CD4-positive, alpha-beta T cell (primary cell): Measurements from ENCODE around the gene MAPK14. TPM values are rescaled to one million over a fixed set of nuclear protein-coding genes. Genes with fewer than 3 reads are reported as not detected.
A peak's percentile ranks its signal among the peaks of the same experiment; 100 is the strongest.
"Not testable (repeated sequence)": the region's sequence is repeated elsewhere in the genome, so short reads cannot be mapped to it uniquely, and the experiment has no call there.

Experiments used
- ATAC-seq: fragments of 200-7000 bp; cut with Tn5 transposase; one replicate; pipeline ENCODE4 v1.10.0; 2022; ENCODE audit warnings: mild to moderate bottlenecking; ENCODE audit not compliant: poor library complexity
- CTCF ChIA-PET: fragments of 350-600 bp; sonication (Branson Sonifier 250); formaldehyde crosslinking; loops from one replicate; lab custom pipeline; 2021; ENCODE audit warnings: antibody characterized with exemption, inconsistent platforms; lab: Charles Lee
- POLR2A ChIA-PET: fragments of 350-600 bp; sonication (Branson Sonifier 250); formaldehyde crosslinking; loops from one replicate; lab custom pipeline; 2021; ENCODE audit warnings: antibody characterized with exemption, inconsistent platforms; lab: Charles Lee
- DNase-seq, 14 experiments: peaks; one replicate each; pipeline ENCODE4 v3.0.0-alpha.2; 2013 to 2020; ENCODE audit warnings: mixed read lengths in 2 of 14
- H3K27ac ChIP-seq, 2 donors: one replicate each; pipeline versions ENCODE4 v1.5.1 to v1.7.0; 2013; ENCODE audit warnings: low read length in 2 of 2, low read depth in 1 of 2, mild to moderate bottlenecking in 1 of 2
- H3K27me3 ChIP-seq, 2 experiments: 1 replicate in 1 of 2; 2 replicates in 1 of 2; pipeline versions ENCODE4 v1.6.1 to v1.7.0; 2013; ENCODE audit warnings: low read length in 2 of 2, control low read depth in 1 of 2, mild to moderate bottlenecking in 1 of 2, moderate library complexity in 1 of 2; ENCODE audit not compliant: insufficient read depth in 2 of 2, control insufficient read depth in 1 of 2
- H3K36me3 ChIP-seq: one replicate; pipeline ENCODE4 v1.6.1; 2013; ENCODE audit warnings: low read length, control low read depth; ENCODE audit not compliant: insufficient read depth
- H3K4me1 ChIP-seq: one replicate; pipeline ENCODE4 v1.6.1; 2013; ENCODE audit warnings: low read length, control low read depth; ENCODE audit not compliant: insufficient read depth
- H3K4me3 ChIP-seq: one replicate; pipeline ENCODE4 v1.5.1; 2013; ENCODE audit warnings: mild to moderate bottlenecking, low read length, moderate library complexity
- H3K9me3 ChIP-seq, 2 experiments: 1 replicate in 1 of 2; 2 replicates in 1 of 2; pipeline versions ENCODE4 v1.6.1 to v1.7.0; 2013; ENCODE audit warnings: low read length in 2 of 2, mild to moderate bottlenecking in 2 of 2, control low read depth in 1 of 2, moderate library complexity in 1 of 2; ENCODE audit not compliant: control insufficient read depth in 1 of 2, insufficient read depth in 1 of 2
- H3K27ac Mint-ChIP-seq: one replicate; pipeline ENCODE4 v1.8.0; 2020; ENCODE audit warnings: mixed read lengths
- H3K27me3 Mint-ChIP-seq: one replicate; pipeline ENCODE4 v1.8.0; 2021; ENCODE audit warnings: mixed read lengths
- H3K36me3 Mint-ChIP-seq: one replicate; pipeline ENCODE4 v1.8.0; 2021; ENCODE audit warnings: low read depth, mixed read lengths
- H3K4me1 Mint-ChIP-seq: one replicate; pipeline ENCODE4 v1.8.0; 2021; ENCODE audit warnings: low read depth, mixed read lengths
- H3K4me3 Mint-ChIP-seq: one replicate; pipeline ENCODE4 v1.8.0; 2020; ENCODE audit warnings: mild to moderate bottlenecking, mixed read lengths
- H3K9me3 Mint-ChIP-seq: one replicate; pipeline ENCODE4 v1.8.0; 2020; ENCODE audit warnings: mixed read lengths
- intact Hi-C, 2 experiments: fragments of 100-400 bp; cut with DNase I in 1 of 2; cut with micrococcal nuclease in 1 of 2; formaldehyde crosslinking; loops; one replicate each; pipeline versions ENCODE4 v1.15.1 to v1.9.0; 2023 to 2025; cut with DNase I, micrococcal nuclease
- total RNA-seq, 174 experiments: library from RNA in 2 of 174; stranded (reverse) in 2 of 174; gene quantifications; one replicate each; pipeline ENCODE4 v1.2.3 and lab custom pipeline; 2021 to 2026
- TF ChIP-seq, protein P1 (sequence below): fragments of 200-600 bp; IDR thresholded peaks from one replicate; pipeline ENCODE4 v1.8.0; 2022; ENCODE audit warnings: antibody characterized with exemption, mild to moderate bottlenecking

MAPK14 gene
- total RNA-seq, 2 experiments from 2014 or later = 42.6 to 42.8 TPM

DNA sequence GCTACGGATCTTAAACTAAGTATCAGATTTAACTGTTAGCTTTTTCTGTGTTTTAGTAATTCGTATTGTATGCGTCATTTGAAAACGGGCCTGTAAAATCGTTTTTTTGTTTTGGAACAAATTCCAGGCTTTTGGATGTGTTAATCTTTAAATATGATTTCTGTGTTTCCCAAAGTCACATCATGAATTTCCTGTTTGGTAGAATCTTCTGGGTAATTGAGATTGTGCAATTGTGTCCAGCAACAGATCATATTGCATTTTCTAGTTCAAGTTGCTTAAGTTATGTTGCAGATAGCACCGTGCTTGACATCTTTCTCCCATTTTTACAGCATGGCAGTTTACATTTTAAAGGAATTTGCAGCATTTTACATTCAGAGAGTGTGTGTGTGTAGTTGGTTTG, 1.9 kb downstream of the MAPK14 start:
- intact Hi-C loops = loop anchor here in 1 of 2 experiments (5.0 to 10.0 kb wide), 4 partner anchors 413 to 1785 kb away; partner anchors contain the start of genes KCTD20, PPIL1, PXT1 and ZFAND3
- Histone ChIP-seq H3K27ac (no peak overlapping the region), H3K4me1 (peaks cover 38% of the 10 kb centered on the region), H3K4me3 (peak overlapping the region; percentile 99), H3K27me3 (peaks cover 4 to 5% of the 10 kb centered on the region in 2 experiments), H3K36me3 (no peaks in the 10 kb centered on the region), H3K9me3 (no peaks in the 10 kb centered on the region)
- DNase-seq (no peak), ATAC-seq (no peak)
- peaks cover 57% of the 10 kb centered on the region for H3K4me1 Mint-ChIP-seq
- peaks cover 15% of the 10 kb centered on the region for H3K36me3 Mint-ChIP-seq
- TF ChIP-seq, protein P1, sequence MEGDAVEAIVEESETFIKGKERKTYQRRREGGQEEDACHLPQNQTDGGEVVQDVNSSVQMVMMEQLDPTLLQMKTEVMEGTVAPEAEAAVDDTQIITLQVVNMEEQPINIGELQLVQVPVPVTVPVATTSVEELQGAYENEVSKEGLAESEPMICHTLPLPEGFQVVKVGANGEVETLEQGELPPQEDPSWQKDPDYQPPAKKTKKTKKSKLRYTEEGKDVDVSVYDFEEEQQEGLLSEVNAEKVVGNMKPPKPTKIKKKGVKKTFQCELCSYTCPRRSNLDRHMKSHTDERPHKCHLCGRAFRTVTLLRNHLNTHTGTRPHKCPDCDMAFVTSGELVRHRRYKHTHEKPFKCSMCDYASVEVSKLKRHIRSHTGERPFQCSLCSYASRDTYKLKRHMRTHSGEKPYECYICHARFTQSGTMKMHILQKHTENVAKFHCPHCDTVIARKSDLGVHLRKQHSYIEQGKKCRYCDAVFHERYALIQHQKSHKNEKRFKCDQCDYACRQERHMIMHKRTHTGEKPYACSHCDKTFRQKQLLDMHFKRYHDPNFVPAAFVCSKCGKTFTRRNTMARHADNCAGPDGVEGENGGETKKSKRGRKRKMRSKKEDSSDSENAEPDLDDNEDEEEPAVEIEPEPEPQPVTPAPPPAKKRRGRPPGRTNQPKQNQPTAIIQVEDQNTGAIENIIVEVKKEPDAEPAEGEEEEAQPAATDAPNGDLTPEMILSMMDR = no peak
- ChIA-PET POLR2A (interaction anchor here (1.0 to 4.5 kb wide), 14 partner anchors 9 to 175 kb away, joined by 3 to 57 read pairs (median 8); partner anchors contain the start of genes MAPK13 and SRPK1), CTCF (interaction anchor here (1.0 to 5.2 kb wide), 4 partner anchors 9 to 273 kb away, joined by 3 to 77 read pairs (median 12); no protein-coding TSS in a partner anchor)
- no peaks in the 10 kb centered on the region for H3K9me3 Mint-ChIP-seq
- H3K4me3 Mint-ChIP-seq = peak overlapping the region; percentile 91
- H3K27ac Mint-ChIP-seq = peak overlapping the region; percentile 83
- H3K27me3 Mint-ChIP-seq = peaks cover 12% of the 10 kb centered on the region

DNA sequence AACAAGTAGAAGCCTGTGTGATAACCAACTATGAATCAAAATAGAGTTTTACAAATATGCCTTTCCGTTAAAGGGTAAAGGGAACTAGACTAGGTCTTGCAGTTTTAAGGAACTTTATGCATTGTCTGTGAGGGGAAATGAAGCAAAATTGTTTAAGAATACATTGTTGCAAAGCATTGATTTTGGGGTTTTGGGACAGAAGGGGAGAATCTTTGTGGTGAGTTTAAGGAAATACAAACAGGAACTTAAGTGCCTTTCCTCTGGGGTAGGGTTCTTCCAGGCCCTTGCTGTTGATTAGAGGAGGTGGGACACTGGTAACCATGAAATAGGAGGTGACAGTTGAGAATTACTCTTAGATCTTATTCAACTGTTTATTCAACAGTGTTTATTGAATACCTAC, 4.7 kb downstream of the MAPK14 start:
- DNase-seq = peak in 2 of 14 experiments; percentile 21 to 25
- H3K4me1 Mint-ChIP-seq = peaks cover 73% of the 10 kb centered on the region
- Histone ChIP-seq H3K36me3 (no peaks in the 10 kb centered on the region), H3K27ac (no peak overlapping the region), H3K9me3 (no peaks in the 10 kb centered on the region), H3K4me3 (no peak overlapping the region), H3K4me1 (peaks cover 43% of the 10 kb centered on the region), H3K27me3 (no peaks in the 10 kb centered on the region)
- peak overlapping the region; percentile 26 for H3K4me3 Mint-ChIP-seq
- POLR2A ChIA-PET = interaction anchor here (1.0 kb wide), 1 partner anchor 39 kb away, joined by 3 read pairs; no protein-coding TSS in a partner anchor
- no peak overlapping the region for H3K27ac Mint-ChIP-seq
- H3K36me3 Mint-ChIP-seq = peaks cover 27% of the 10 kb centered on the region
- TF ChIP-seq, protein P1 = no peak
- H3K27me3 Mint-ChIP-seq = peaks cover 4% of the 10 kb centered on the region
- CTCF ChIA-PET = interaction anchor here (2.0 kb wide), 1 partner anchor 63 kb away, joined by 9 read pairs; no protein-coding TSS in a partner anchor
- intact Hi-C loops = loop anchor here in 1 of 2 experiments (5.0 kb wide), 1 partner anchor 35 kb away; no protein-coding TSS in a partner anchor
- no peak for ATAC-seq
- no peaks in the 10 kb centered on the region for H3K9me3 Mint-ChIP-seq

DNA sequence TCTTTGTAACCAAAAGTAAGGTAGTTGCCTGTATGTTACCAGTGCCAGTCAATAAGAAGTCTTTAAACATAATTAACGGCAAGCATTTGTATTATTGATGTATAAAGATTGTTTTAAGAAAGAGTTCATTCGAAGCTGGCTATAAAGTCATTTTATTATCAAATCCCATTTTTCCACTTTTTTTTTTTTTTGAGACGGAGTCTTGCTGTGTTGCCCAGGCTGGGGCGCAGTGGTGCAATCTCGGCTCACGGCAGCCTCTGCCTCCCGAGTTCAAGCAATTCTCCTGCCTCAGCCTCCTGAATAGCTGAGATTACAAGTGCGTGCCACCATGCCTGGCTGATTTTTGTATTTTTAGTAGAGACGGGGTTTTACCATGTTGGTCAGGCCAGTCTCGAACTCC, 5.5 kb downstream of the MAPK14 start:
- H3K4me1 ChIP-seq = peaks cover 49% of the 10 kb centered on the region
- not testable (repeated sequence) for H3K27me3 Mint-ChIP-seq, H3K4me3 ChIP-seq, H3K9me3 Mint-ChIP-seq, H3K36me3 ChIP-seq, H3K27ac ChIP-seq, DNase-seq, ATAC-seq, H3K27me3 ChIP-seq, H3K9me3 ChIP-seq
- H3K4me1 Mint-ChIP-seq = peaks cover 78% of the 10 kb centered on the region
- H3K4me3 Mint-ChIP-seq = peak overlapping the region; percentile 60
- ChIA-PET CTCF (interaction anchor here (2.0 kb wide), 1 partner anchor 62 kb away, joined by 9 read pairs; no protein-coding TSS in a partner anchor), POLR2A (interaction anchor here (1.0 kb wide), 1 partner anchor 38 kb away, joined by 3 read pairs; no protein-coding TSS in a partner anchor)
- intact Hi-C loops = loop anchor here in 1 of 2 experiments (5.0 kb wide), 1 partner anchor 34 kb away; no protein-coding TSS in a partner anchor
- peak overlapping the region; percentile 37 for H3K27ac Mint-ChIP-seq
- H3K36me3 Mint-ChIP-seq = peaks cover 29% of the 10 kb centered on the region
